HG02571 (cell line): ENCODE data around the gene MYBPC2.
"Not testable (repeated sequence)": the region's sequence is repeated elsewhere in the genome, so short reads cannot be mapped to it uniquely, and the experiment has no call there.

Experiments
- ATAC-seq: cut with Tn5 transposase; IDR thresholded peaks from one replicate; pipeline ENCODE4 v1.9.1; 2021; ENCODE audit warnings: mild to moderate bottlenecking, moderate library complexity; ENCODE audit not compliant: unreplicated experiment

The MYBPC2 gene

GRCh38 chr19:50432221-50433028 lies at the start of gene MYBPC2:
TSS of gene MYBPC2 (plus strand) at chr19:50432892. CDS start at chr19:50432954, 62 bp downstream.
- peak; percentile 9 for ATAC-seq

GRCh38 chr19:50383001-50383851 lies 49.5 kb upstream of the MYBPC2 start:
- no peak for ATAC-seq

GRCh38 chr19:50383852-50384684 lies 48.6 kb upstream of the MYBPC2 start, which contains the start of gene POLD1:
TSS of gene POLD1 (plus strand) at chr19:50384347. CDS start at chr19:50398852, 14,505 bp downstream.
- ATAC-seq, result peak; percentile 86

GRCh38 chr19:50384685-50385535 lies 47.8 kb upstream of the MYBPC2 start:
- no peak for ATAC-seq

- ATAC-seq, result no peak
Measured at GRCh38 chr19:50387176-50387867, 45.4 kb upstream of the MYBPC2 start.

- no peak for ATAC-seq
Measured at GRCh38 chr19:50387868-50388245, 44.8 kb upstream of the MYBPC2 start.

GRCh38 chr19:50390295-50390694 lies 42.4 kb upstream of the MYBPC2 start:
- not testable (repeated sequence) for ATAC-seq

GRCh38 chr19:50390952-50391351 lies 41.7 kb upstream of the MYBPC2 start:
- not testable (repeated sequence) for ATAC-seq

- no peak for ATAC-seq
Measured at GRCh38 chr19:50392759-50393158, 39.9 kb upstream of the MYBPC2 start.

GRCh38 chr19:50393589-50393988 lies 39.1 kb upstream of the MYBPC2 start:
- no peak for ATAC-seq

GRCh38 chr19:50394017-50394416 lies 38.7 kb upstream of the MYBPC2 start:
- ATAC-seq, result no peak

- no peak for ATAC-seq
Measured at GRCh38 chr19:50398675-50399367, 33.9 kb upstream of the MYBPC2 start.

- ATAC-seq, result no peak
Measured at GRCh38 chr19:50399368-50399745, 33.3 kb upstream of the MYBPC2 start.

- ATAC-seq, result no peak
Measured at GRCh38 chr19:50401605-50402450, 30.9 kb upstream of the MYBPC2 start.

GRCh38 chr19:50402544-50403301 lies 30.0 kb upstream of the MYBPC2 start:
- ATAC-seq, result no peak

GRCh38 chr19:50406156-50406820 lies 26.4 kb upstream of the MYBPC2 start:
- no peak for ATAC-seq

GRCh38 chr19:50406829-50407228 lies 25.9 kb upstream of the MYBPC2 start:
- ATAC-seq, result no peak
